ENCODE measurements around the gene NIPAL1. TPM values are rescaled to one million over a fixed set of nuclear protein-coding genes. Genes with fewer than 3 reads are reported as not detected.

The NIPAL1 gene
- total RNA-seq, 1 experiment from 2014 or later: 7.1 TPM

GRCh38 chr4:48041535-48042137 lies 25.1 kb downstream of the NIPAL1 start:
- POLR2A ChIA-PET: no interaction called here
- no peaks in the 10 kb centered on the region for H3K36me3 Mint-ChIP-seq
- no peak overlapping the region for H3K27ac Mint-ChIP-seq
- TF ChIP-seq ZNF232 (CRISPR knock-in tag; IDR thresholded peaks at IDR 0.05) (no peak), ZNF512 (CRISPR knock-in tag; IDR thresholded peaks at IDR 0.05; ENCODE audit: borderline replicate concordance) (no peak), USF2 (CRISPR knock-in tag; IDR thresholded peaks at IDR 0.05) (no peak), STAT6 (CRISPR knock-in tag; conservative IDR thresholded peaks at IDR 0.05; ENCODE audit: low read depth) (no peak), AR (CRISPR knock-in tag; IDR thresholded peaks at IDR 0.05) (no peak)
- no peaks in the 10 kb centered on the region for H3K27me3 Mint-ChIP-seq (ENCODE audit: low read depth)
- no peak for ATAC-seq
- no peak for DNase-seq (ENCODE audit: low spot score)
- H3K9me3 Mint-ChIP-seq: no peaks in the 10 kb centered on the region
- H3K4me1 Mint-ChIP-seq: peaks cover 6% of the 10 kb centered on the region
- CTCF ChIA-PET: interaction anchor here (2.2 kb wide), 1 partner anchor 8 kb away, joined by 8 read pairs; no protein-coding TSS in a partner anchor
- no peak overlapping the region for H3K4me3 Mint-ChIP-seq

GRCh38 chr4:48042979-48043461 lies 26.4 kb downstream of the NIPAL1 start:
- H3K4me3 Mint-ChIP-seq: no peak overlapping the region
- no peaks in the 10 kb centered on the region for H3K9me3 Mint-ChIP-seq
- TF ChIP-seq GABPB1 (CRISPR knock-in tag; IDR thresholded peaks at IDR 0.05) (peak; percentile 47; the same call in 1 of the 2 replicates), SOX15 (CRISPR knock-in tag; IDR thresholded peaks at IDR 0.05) (no peak)
- ATAC-seq: no peak
- H3K4me1 Mint-ChIP-seq: peaks cover 6% of the 10 kb centered on the region
- H3K36me3 Mint-ChIP-seq: no peaks in the 10 kb centered on the region
- ChIA-PET CTCF (interaction anchor here (2.2 kb wide), 1 partner anchor 9 kb away, joined by 8 read pairs; no protein-coding TSS in a partner anchor), POLR2A (no interaction called here)
- H3K27ac Mint-ChIP-seq: no peak overlapping the region
- H3K27me3 Mint-ChIP-seq (ENCODE audit: low read depth): no peaks in the 10 kb centered on the region
- DNase-seq (ENCODE audit: low spot score): no peak

GRCh38 chr4:48043504-48043903 lies 26.9 kb downstream of the NIPAL1 start:
- H3K27ac Mint-ChIP-seq: no peak overlapping the region
- no peak for DNase-seq (ENCODE audit: low spot score)
- H3K4me1 Mint-ChIP-seq: peaks cover 6% of the 10 kb centered on the region
- ATAC-seq: no peak
- TF ChIP-seq USF1 (CRISPR knock-in tag; IDR thresholded peaks at IDR 0.05) (no peak), PREB (CRISPR knock-in tag; IDR thresholded peaks at IDR 0.05; ENCODE audit: borderline replicate concordance) (no peak), GABPB1 (CRISPR knock-in tag; IDR thresholded peaks at IDR 0.05) (no peak), SP1 (CRISPR knock-in tag; conservative IDR thresholded peaks at IDR 0.05) (no peak), PRDM15 (CRISPR knock-in tag; IDR thresholded peaks at IDR 0.05) (no peak), ATF1 (CRISPR knock-in tag; IDR thresholded peaks at IDR 0.05) (no peak), GRHL2 (CRISPR knock-in tag; IDR thresholded peaks at IDR 0.05; ENCODE audit: insufficient replicate concordance, severe bottlenecking) (no peak), CBFB (CRISPR knock-in tag; IDR thresholded peaks at IDR 0.05; ENCODE audit: low read depth) (no peak), NFYB (CRISPR knock-in tag; conservative IDR thresholded peaks at IDR 0.05; ENCODE audit: low read depth) (no peak), RELA (CRISPR knock-in tag; IDR thresholded peaks at IDR 0.05; ENCODE audit: borderline replicate concordance) (no peak)
- CTCF ChIA-PET: interaction anchor here (2.2 kb wide), 1 partner anchor 10 kb away, joined by 8 read pairs; no protein-coding TSS in a partner anchor
- H3K4me3 Mint-ChIP-seq: no peak overlapping the region
- POLR2A ChIA-PET: no interaction called here
- H3K9me3 Mint-ChIP-seq: no peaks in the 10 kb centered on the region
- no peaks in the 10 kb centered on the region for H3K27me3 Mint-ChIP-seq (ENCODE audit: low read depth)
- H3K36me3 Mint-ChIP-seq: no peaks in the 10 kb centered on the region
